Spleen (tissue), 7 donors: ENCODE measurements around the gene LRRC23.

Experiments used
- POLR2A ChIP-seq, 3 donors: fragments of 450-650 bp; IDR thresholded peaks; one replicate each; pipeline ENCODE4 v1.5.1; 2017; ENCODE audit warnings: antibody characterized with exemption in 3 of 3, mild to moderate bottlenecking in 1 of 3
- POLR2AphosphoS5 ChIP-seq, 3 donors: sonication (generic); formaldehyde crosslinking; IDR thresholded peaks; one replicate each; pipeline ENCODE4 v1.5.1; 2017; ENCODE audit warnings: antibody characterized with exemption in 3 of 3
- TF ChIP-seq, protein P1 (sequence below), 11 experiments: fragments of 200-600 bp in 7 of 11; fragments of 450-650 bp in 4 of 11; sonication (generic) in 4 of 11; IDR thresholded peaks in 8 of 11; conservative IDR thresholded peaks in 3 of 11; 1 replicate in 7 of 11; 2 replicates in 4 of 11; pipeline versions ENCODE4 v1.4.0 to v1.8.0; 2016 to 2021; ENCODE audit warnings: antibody characterized with exemption in 11 of 11, inconsistent platforms in 4 of 11, mild to moderate bottlenecking in 1 of 11
- donor health status: DM: no; HTN: no; CAD: no; lungs with moderate emphysema.
- donor health status: DM: no; HTN: no; CAD: no.
- donor health status: DM: no; HTN: no; CAD: no.

DNA sequence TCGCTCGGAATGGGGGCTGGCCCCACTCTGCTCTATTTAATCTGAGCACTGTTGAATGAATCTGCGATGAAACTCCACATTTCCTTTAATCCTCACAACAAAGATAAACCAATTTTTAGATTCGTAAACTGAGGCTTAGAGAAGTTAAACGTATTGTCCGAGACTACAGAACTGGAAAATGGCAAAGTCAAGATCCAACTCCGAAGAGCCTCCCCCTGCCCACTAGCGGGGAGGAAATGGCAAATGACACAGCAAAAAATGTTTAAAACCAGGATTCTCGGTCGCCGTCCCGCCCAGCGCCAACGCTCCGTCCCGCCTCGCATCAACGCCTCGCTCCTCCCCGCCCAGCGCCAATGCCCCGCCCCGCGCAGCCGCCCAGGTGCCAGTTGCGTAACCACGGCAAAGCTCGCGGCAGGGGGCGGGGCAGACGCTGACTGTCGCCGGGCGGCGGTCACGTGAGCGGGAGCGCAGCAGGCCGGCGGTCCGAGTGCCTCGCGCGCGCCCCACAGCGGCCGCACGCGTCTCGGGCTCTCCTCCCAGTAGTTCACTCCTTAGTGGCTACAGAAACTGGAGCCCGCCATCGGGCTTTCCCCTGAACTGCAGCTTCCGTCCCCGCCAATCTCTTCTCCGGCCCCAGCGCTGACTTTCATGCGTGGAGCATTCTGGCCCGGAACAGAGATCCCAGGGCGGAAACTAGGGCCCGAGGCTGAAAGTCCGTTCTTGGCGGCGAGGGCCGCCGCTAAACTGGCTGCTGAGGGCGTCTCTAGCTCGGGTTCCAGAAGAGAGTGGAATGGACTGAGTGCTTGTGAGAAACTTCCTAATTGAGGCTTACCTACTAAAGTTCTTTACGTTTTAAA, 13.6 kb upstream of the LRRC23 start:
- TF ChIP-seq POLR2AphosphoS5 (IDR thresholded peaks at IDR 0.05) (peak; percentile 90 to 92 (median 91)), POLR2A (IDR thresholded peaks at IDR 0.05) (peak in 2 of 3 donors; percentile 31 to 52)
- TF ChIP-seq, protein P1, sequence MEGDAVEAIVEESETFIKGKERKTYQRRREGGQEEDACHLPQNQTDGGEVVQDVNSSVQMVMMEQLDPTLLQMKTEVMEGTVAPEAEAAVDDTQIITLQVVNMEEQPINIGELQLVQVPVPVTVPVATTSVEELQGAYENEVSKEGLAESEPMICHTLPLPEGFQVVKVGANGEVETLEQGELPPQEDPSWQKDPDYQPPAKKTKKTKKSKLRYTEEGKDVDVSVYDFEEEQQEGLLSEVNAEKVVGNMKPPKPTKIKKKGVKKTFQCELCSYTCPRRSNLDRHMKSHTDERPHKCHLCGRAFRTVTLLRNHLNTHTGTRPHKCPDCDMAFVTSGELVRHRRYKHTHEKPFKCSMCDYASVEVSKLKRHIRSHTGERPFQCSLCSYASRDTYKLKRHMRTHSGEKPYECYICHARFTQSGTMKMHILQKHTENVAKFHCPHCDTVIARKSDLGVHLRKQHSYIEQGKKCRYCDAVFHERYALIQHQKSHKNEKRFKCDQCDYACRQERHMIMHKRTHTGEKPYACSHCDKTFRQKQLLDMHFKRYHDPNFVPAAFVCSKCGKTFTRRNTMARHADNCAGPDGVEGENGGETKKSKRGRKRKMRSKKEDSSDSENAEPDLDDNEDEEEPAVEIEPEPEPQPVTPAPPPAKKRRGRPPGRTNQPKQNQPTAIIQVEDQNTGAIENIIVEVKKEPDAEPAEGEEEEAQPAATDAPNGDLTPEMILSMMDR (IDR thresholded peaks at IDR 0.05 in 8 of 11, conservative IDR thresholded peaks at IDR 0.05 in 3 of 11): peak; percentile 55 to 99 (median 96)
